Transverse colon (tissue), 4 donors: Measurements from ENCODE around the gene TPD52L2. TPM values are rescaled to one million over a fixed set of nuclear protein-coding genes. Genes with fewer than 3 reads are reported as not detected.

ENCODE experiments used
- DNase-seq: peaks from one replicate; pipeline ENCODE4 v3.0.0-alpha.2; 2019
- H3K27ac ChIP-seq, 4 donors: fragments of 200-600 bp; sonication (generic); 2 replicates each; pipeline ENCODE4 v1.5.1; 2016 to 2018; ENCODE audit warnings: inconsistent platforms in 4 of 4
- H3K27me3 ChIP-seq: fragments of 200-600 bp; sonication (generic); 2 replicates; pipeline ENCODE4 v1.5.1; 2017; ENCODE audit warnings: inconsistent platforms
- H3K36me3 ChIP-seq, 4 donors: fragments of 200-600 bp; sonication (generic); 2 replicates each; pipeline ENCODE4 v1.5.1; 2017 to 2019; ENCODE audit warnings: inconsistent platforms in 4 of 4
- H3K4me1 ChIP-seq, 4 donors: fragments of 200-600 bp; sonication (generic); 2 replicates each; pipeline ENCODE4 v1.5.1; 2017 to 2020; ENCODE audit warnings: inconsistent platforms in 4 of 4
- H3K4me3 ChIP-seq, 4 donors: fragments of 200-600 bp; sonication (generic); 1 replicate in 1 of 4; 2 replicates in 3 of 4; pipeline versions ENCODE4 v1.5.1 to v1.6.1; 2017 to 2019; ENCODE audit warnings: inconsistent platforms in 4 of 4
- H3K9me3 ChIP-seq, 2 donors: fragments of 200-600 bp; sonication (generic); 2 replicates each; pipeline ENCODE4 v1.5.1; 2017 to 2019; ENCODE audit warnings: inconsistent platforms in 2 of 2
- EP300 ChIP-seq: sonication (generic); formaldehyde crosslinking; IDR thresholded peaks from one replicate; pipeline ENCODE4 v1.6.1; 2017; ENCODE audit warnings: antibody characterized with exemption, low read depth
- POLR2A ChIP-seq: fragments of 450-650 bp; IDR thresholded peaks from one replicate; pipeline ENCODE4 v1.6.1; 2016; ENCODE audit warnings: antibody characterized with exemption, mild to moderate bottlenecking, moderate library complexity
- POLR2AphosphoS5 ChIP-seq, 3 donors: sonication (generic); formaldehyde crosslinking; IDR thresholded peaks; one replicate each; pipeline ENCODE4 v1.6.1; 2016; ENCODE audit warnings: antibody characterized with exemption in 3 of 3
- WGBS, 2 donors: methylation state at CpG; one replicate each; pipeline ENCODE4 v1.1.5; 2018; ENCODE audit warnings: low coverage in 1 of 2; 5-methylcytosine and 5-hydroxymethylcytosine counted together
- in situ Hi-C, 4 donors: fragments of 200-750 bp; cut with MboI; loops; one replicate each; pipeline versions ENCODE4 v1.15.0 to v1.15.1; 2017; ENCODE audit warnings: low sequenced_read_pairs in 3 of 4, low pct_ligation_motif_present in 1 of 4, low pct_unique_long_range_greater_than_20kb in 1 of 4
- intact Hi-C: fragments of 100-400 bp; cut with DNase I; formaldehyde crosslinking; loops from one replicate; pipeline ENCODE4 v1.15.1; 2023; ENCODE audit warnings: low total_unique reads
- total RNA-seq, 4 donors: library from RNA; depleted of rRNA; stranded (reverse); fragments of >200 nt; gene quantifications; one replicate each; pipeline ENCODE4 v1.1.0, GENCODE V29; 2016
- TF ChIP-seq, protein P1 (sequence below), 5 experiments: fragments of 200-600 bp in 3 of 5; fragments of 450-650 bp in 2 of 5; sonication (generic) in 3 of 5; IDR thresholded peaks; 1 replicate in 2 of 5; 2 replicates in 3 of 5; pipeline ENCODE4 v1.5.1; 2016 to 2017; ENCODE audit warnings: antibody characterized with exemption in 5 of 5, inconsistent platforms in 3 of 5, mild to moderate bottlenecking in 2 of 5, moderate library complexity in 1 of 5

Gene TPD52L2
- total RNA-seq, 4 donors from 2014 or later: 40.8 to 67.0 (median 62.6) TPM

GRCh38 chr20:63857764-63858392 lies 7.2 kb upstream of the TPD52L2 start:
- 5 to 18% methylated on average over 4 to 14 of the region's 14 CpGs for WGBS, 2 donors
- H3K27ac ChIP-seq: peak overlapping the region; percentile 43 to 69 (median 50)
- peaks cover 60% of the 10 kb centered on the region for H3K27me3 ChIP-seq
- H3K36me3 ChIP-seq: no peaks in the 10 kb centered on the region
- no peaks in the 10 kb centered on the region for H3K9me3 ChIP-seq
- in situ Hi-C loops: no loop called here
- TF ChIP-seq POLR2AphosphoS5 (IDR thresholded peaks at IDR 0.05): peak in 1 of 3 donors; percentile 13
- TF ChIP-seq, protein P1, sequence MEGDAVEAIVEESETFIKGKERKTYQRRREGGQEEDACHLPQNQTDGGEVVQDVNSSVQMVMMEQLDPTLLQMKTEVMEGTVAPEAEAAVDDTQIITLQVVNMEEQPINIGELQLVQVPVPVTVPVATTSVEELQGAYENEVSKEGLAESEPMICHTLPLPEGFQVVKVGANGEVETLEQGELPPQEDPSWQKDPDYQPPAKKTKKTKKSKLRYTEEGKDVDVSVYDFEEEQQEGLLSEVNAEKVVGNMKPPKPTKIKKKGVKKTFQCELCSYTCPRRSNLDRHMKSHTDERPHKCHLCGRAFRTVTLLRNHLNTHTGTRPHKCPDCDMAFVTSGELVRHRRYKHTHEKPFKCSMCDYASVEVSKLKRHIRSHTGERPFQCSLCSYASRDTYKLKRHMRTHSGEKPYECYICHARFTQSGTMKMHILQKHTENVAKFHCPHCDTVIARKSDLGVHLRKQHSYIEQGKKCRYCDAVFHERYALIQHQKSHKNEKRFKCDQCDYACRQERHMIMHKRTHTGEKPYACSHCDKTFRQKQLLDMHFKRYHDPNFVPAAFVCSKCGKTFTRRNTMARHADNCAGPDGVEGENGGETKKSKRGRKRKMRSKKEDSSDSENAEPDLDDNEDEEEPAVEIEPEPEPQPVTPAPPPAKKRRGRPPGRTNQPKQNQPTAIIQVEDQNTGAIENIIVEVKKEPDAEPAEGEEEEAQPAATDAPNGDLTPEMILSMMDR (IDR thresholded peaks at IDR 0.05): no peak
- H3K4me3 ChIP-seq: no peak overlapping the region
- peaks cover 18 to 46% (median 24%) of the 10 kb centered on the region in 4 donors for H3K4me1 ChIP-seq
- intact Hi-C loops: no loop called here
- no peak for DNase-seq

GRCh38 chr20:63858393-63859165 lies 6.5 kb upstream of the TPD52L2 start:
- peaks cover 53% of the 10 kb centered on the region for H3K27me3 ChIP-seq
- no peaks in the 10 kb centered on the region for H3K9me3 ChIP-seq
- TF ChIP-seq EP300 (no peak), POLR2AphosphoS5 (IDR thresholded peaks at IDR 0.05) (no peak), POLR2A (no peak)
- TF ChIP-seq, protein P1 (IDR thresholded peaks at IDR 0.05): no peak
- in situ Hi-C loops (no loop called here), intact Hi-C loops (no loop called here)
- no peak overlapping the region for H3K4me3 ChIP-seq
- H3K27ac ChIP-seq: peak overlapping the region; percentile 43 to 69 (median 50)
- WGBS, 2 donors: 8% methylated on average over 11 of the region's 12 CpGs; no CpG with 5 or more reads in 1 of the 2 donors
- no peaks in the 10 kb centered on the region for H3K36me3 ChIP-seq
- DNase-seq: no peak
- peaks cover 21 to 52% (median 29%) of the 10 kb centered on the region in 4 donors for H3K4me1 ChIP-seq

GRCh38 chr20:63859166-63859699 lies 5.8 kb upstream of the TPD52L2 start:
- no peak for DNase-seq
- Histone ChIP-seq H3K27me3 (peaks cover 46% of the 10 kb centered on the region), H3K27ac (peak overlapping the region; percentile 33 to 69 (median 50)), H3K9me3 (no peaks in the 10 kb centered on the region), H3K4me3 (no peak overlapping the region), H3K4me1 (peaks cover 24 to 50% (median 30%) of the 10 kb centered on the region in 4 donors), H3K36me3 (no peaks in the 10 kb centered on the region)
- 37 to 40% methylated on average over 1 to 7 of the region's 7 CpGs for WGBS, 2 donors
- no peak for TF ChIP-seq POLR2AphosphoS5 (IDR thresholded peaks at IDR 0.05)
- TF ChIP-seq, protein P1 (IDR thresholded peaks at IDR 0.05): no peak
- TF ChIP-seq POLR2A: no peak
- no peak for TF ChIP-seq EP300
- intact Hi-C loops (no loop called here), in situ Hi-C loops (no loop called here)

- Histone ChIP-seq H3K4me1 (peaks cover 12 to 37% (median 23%) of the 10 kb centered on the region in 4 donors), H3K36me3 (no peaks in the 10 kb centered on the region), H3K4me3 (no peak overlapping the region), H3K27me3 (peaks cover 34% of the 10 kb centered on the region), H3K9me3 (no peaks in the 10 kb centered on the region), H3K27ac (no peak overlapping the region)
- TF ChIP-seq, protein P1 (IDR thresholded peaks at IDR 0.05): no peak
- TF ChIP-seq POLR2AphosphoS5 (IDR thresholded peaks at IDR 0.05) (no peak), POLR2A (no peak), EP300 (no peak)
- WGBS, 2 donors: 18 to 75% methylated on average over 5 to 17 of the region's 17 CpGs
- intact Hi-C loops (no loop called here), in situ Hi-C loops (no loop called here)
- no peak for DNase-seq
Observed at GRCh38 chr20:63860325-63861051, 4.6 kb upstream of the TPD52L2 start.
